GM12872 (cell line): Measurements from ENCODE around the gene CAMTA1.

Source experiments
- CTCF ChIP-seq: IDR thresholded peaks from 3 replicates; pipeline ENCODE4 v1.5.1; 2011; ENCODE audit warnings: low read depth, mild to moderate bottlenecking, low read length, moderate library complexity; ENCODE audit not compliant: insufficient read depth

CAMTA1 gene

GRCh38 chr1:7628273-7628672 lies 843.0 kb downstream of the CAMTA1 start:
- no peak for TF ChIP-seq CTCF

GRCh38 chr1:7629011-7629410 lies 843.8 kb downstream of the CAMTA1 start:
- TF ChIP-seq CTCF, result no peak

GRCh38 chr1:7629465-7630195 lies 844.4 kb downstream of the CAMTA1 start:
- TF ChIP-seq CTCF, result no peak

GRCh38 chr1:7630378-7630777 lies 845.1 kb downstream of the CAMTA1 start:
- no peak for TF ChIP-seq CTCF

- TF ChIP-seq CTCF, result no peak
These were observed 846.9 kb downstream of the CAMTA1 start for GRCh38 chr1:7632176-7632575.

- no peak for TF ChIP-seq CTCF
These were observed 847.4 kb downstream of the CAMTA1 start for GRCh38 chr1:7632681-7633080.

GRCh38 chr1:7633506-7634245 lies 848.4 kb downstream of the CAMTA1 start:
- no peak for TF ChIP-seq CTCF
